ENCODE data around the gene SHROOM3.

DNA sequence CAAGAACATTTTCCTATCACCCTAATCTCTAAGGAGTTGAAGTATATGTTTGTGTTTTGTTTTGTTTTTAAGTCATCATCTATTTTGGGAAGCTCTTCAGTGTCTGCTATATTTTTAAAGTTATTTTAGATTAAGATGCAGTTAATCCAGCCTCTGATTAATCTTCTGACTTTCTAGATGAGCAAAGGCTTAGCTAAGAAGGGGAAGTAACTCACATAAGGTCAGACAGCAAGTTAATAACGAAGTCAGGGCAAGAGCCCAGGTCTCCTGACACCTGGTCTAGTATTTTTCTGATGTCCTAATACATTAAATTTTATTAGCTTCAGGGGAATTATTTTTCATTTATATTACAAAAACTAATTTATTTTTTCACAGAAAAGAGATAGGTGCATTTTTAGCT is 294.4 kb downstream of the SHROOM3 start:
- TF ChIP-seq, protein P1, sequence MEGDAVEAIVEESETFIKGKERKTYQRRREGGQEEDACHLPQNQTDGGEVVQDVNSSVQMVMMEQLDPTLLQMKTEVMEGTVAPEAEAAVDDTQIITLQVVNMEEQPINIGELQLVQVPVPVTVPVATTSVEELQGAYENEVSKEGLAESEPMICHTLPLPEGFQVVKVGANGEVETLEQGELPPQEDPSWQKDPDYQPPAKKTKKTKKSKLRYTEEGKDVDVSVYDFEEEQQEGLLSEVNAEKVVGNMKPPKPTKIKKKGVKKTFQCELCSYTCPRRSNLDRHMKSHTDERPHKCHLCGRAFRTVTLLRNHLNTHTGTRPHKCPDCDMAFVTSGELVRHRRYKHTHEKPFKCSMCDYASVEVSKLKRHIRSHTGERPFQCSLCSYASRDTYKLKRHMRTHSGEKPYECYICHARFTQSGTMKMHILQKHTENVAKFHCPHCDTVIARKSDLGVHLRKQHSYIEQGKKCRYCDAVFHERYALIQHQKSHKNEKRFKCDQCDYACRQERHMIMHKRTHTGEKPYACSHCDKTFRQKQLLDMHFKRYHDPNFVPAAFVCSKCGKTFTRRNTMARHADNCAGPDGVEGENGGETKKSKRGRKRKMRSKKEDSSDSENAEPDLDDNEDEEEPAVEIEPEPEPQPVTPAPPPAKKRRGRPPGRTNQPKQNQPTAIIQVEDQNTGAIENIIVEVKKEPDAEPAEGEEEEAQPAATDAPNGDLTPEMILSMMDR (IDR thresholded peaks at IDR 0.05; ENCODE audit: poor library complexity, severe bottlenecking), result no peak
- TF ChIP-seq, protein P2, sequence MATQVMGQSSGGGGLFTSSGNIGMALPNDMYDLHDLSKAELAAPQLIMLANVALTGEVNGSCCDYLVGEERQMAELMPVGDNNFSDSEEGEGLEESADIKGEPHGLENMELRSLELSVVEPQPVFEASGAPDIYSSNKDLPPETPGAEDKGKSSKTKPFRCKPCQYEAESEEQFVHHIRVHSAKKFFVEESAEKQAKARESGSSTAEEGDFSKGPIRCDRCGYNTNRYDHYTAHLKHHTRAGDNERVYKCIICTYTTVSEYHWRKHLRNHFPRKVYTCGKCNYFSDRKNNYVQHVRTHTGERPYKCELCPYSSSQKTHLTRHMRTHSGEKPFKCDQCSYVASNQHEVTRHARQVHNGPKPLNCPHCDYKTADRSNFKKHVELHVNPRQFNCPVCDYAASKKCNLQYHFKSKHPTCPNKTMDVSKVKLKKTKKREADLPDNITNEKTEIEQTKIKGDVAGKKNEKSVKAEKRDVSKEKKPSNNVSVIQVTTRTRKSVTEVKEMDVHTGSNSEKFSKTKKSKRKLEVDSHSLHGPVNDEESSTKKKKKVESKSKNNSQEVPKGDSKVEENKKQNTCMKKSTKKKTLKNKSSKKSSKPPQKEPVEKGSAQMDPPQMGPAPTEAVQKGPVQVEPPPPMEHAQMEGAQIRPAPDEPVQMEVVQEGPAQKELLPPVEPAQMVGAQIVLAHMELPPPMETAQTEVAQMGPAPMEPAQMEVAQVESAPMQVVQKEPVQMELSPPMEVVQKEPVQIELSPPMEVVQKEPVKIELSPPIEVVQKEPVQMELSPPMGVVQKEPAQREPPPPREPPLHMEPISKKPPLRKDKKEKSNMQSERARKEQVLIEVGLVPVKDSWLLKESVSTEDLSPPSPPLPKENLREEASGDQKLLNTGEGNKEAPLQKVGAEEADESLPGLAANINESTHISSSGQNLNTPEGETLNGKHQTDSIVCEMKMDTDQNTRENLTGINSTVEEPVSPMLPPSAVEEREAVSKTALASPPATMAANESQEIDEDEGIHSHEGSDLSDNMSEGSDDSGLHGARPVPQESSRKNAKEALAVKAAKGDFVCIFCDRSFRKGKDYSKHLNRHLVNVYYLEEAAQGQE (IDR thresholded peaks at IDR 0.05; ENCODE audit: borderline replicate concordance), result no peak
- no peak for TF ChIP-seq EP300 (conservative IDR thresholded peaks at IDR 0.05; ENCODE audit: poor library complexity, severe bottlenecking)
- TF ChIP-seq SMC3 (conservative IDR thresholded peaks at IDR 0.05; ENCODE audit: poor library complexity), result no peak
- TF ChIP-seq RAD21 (conservative IDR thresholded peaks at IDR 0.05), result no peak
- no peak for TF ChIP-seq EZH2 (IDR thresholded peaks at IDR 0.05; ENCODE audit: borderline replicate concordance, insufficient read depth, low read length, poor library complexity, severe bottlenecking)
- TF ChIP-seq POLR2AphosphoS5 (IDR thresholded peaks at IDR 0.05), result no peak
- TF ChIP-seq TAF1 (IDR thresholded peaks at IDR 0.05; ENCODE audit: low read depth), result no peak

Data from neural cell (in vitro differentiated cells).